DND-41 (cell line): ENCODE data around the gene DYRK1A.

Experiments
- ATAC-seq: fragments of 200-7000 bp; cut with Tn5 transposase; 3 replicates; pipeline ENCODE4 v1.9.1; 2021; ENCODE audit warnings: low read depth; ENCODE audit not compliant: insufficient read depth
- DNase-seq: peaks from one replicate; pipeline ENCODE4 v3.0.0-alpha.2; 2020
- H2AFZ ChIP-seq: 2 replicates; pipeline ENCODE4 v1.6.0; 2012; ENCODE audit warnings: low read depth, low read length
- H3K27ac ChIP-seq: 2 replicates; pipeline ENCODE4 v1.5.1; 2012; ENCODE audit warnings: low read length, inconsistent platforms
- H3K27me3 ChIP-seq: fragments of 200-600 bp; sonication (generic); 2 replicates; pipeline ENCODE4 v1.6.0; 2012; ENCODE audit warnings: low read length, mild to moderate bottlenecking, inconsistent platforms; ENCODE audit not compliant: insufficient read depth, poor library complexity
- H3K36me3 ChIP-seq: 2 replicates; pipeline ENCODE4 v1.5.1; 2012; ENCODE audit warnings: low read length, inconsistent platforms; ENCODE audit not compliant: insufficient read depth
- H3K4me1 ChIP-seq: 2 replicates; pipeline ENCODE4 v1.5.1; 2012; ENCODE audit warnings: mild to moderate bottlenecking, low read length; ENCODE audit not compliant: insufficient read depth
- H3K4me2 ChIP-seq: 2 replicates; pipeline ENCODE4 v1.6.0; 2012; ENCODE audit warnings: mild to moderate bottlenecking, moderate library complexity, low read length, inconsistent platforms; ENCODE audit not compliant: insufficient read depth
- H3K4me3 ChIP-seq, 2 experiments: fragments of 200-600 bp in 1 of 2; shearing (Covaris generic) in 1 of 2; 2 replicates each; pipeline ENCODE4 v1.5.1; 2012 to 2016; ENCODE audit warnings: inconsistent platforms in 2 of 2, low read length in 2 of 2, mild to moderate bottlenecking in 2 of 2, low read depth in 1 of 2, moderate library complexity in 1 of 2
- H3K79me2 ChIP-seq: 2 replicates; pipeline ENCODE4 v1.6.0; 2012; ENCODE audit warnings: low read length, inconsistent platforms; ENCODE audit not compliant: insufficient read depth
- H3K9ac ChIP-seq: 2 replicates; pipeline ENCODE4 v1.6.0; 2012; ENCODE audit warnings: low read depth, mild to moderate bottlenecking, inconsistent platforms, low read length, moderate library complexity
- H3K9me3 ChIP-seq: 2 replicates; pipeline ENCODE4 v1.5.1; 2012; ENCODE audit warnings: low read length, moderate library complexity, mild to moderate bottlenecking, inconsistent platforms; ENCODE audit not compliant: insufficient read depth, severe bottlenecking
- H4K20me1 ChIP-seq: 2 replicates; pipeline ENCODE4 v1.6.0; 2012; ENCODE audit warnings: low read length; ENCODE audit not compliant: insufficient read depth
- EZH2 ChIP-seq: IDR thresholded peaks from 3 replicates; pipeline ENCODE4 v1.6.1; 2012; ENCODE audit warnings: borderline replicate concordance, low read depth, mild to moderate bottlenecking, moderate library complexity, low read length, inconsistent platforms; ENCODE audit not compliant: severe bottlenecking
- TF ChIP-seq, protein P1 (sequence below): IDR thresholded peaks from 2 replicates; pipeline ENCODE4 v1.5.1; 2012; ENCODE audit warnings: borderline replicate concordance, low read length, moderate library complexity, mild to moderate bottlenecking; ENCODE audit not compliant: poor library complexity, severe bottlenecking; ENCODE audit errors: extremely low read depth

DYRK1A gene

DNA sequence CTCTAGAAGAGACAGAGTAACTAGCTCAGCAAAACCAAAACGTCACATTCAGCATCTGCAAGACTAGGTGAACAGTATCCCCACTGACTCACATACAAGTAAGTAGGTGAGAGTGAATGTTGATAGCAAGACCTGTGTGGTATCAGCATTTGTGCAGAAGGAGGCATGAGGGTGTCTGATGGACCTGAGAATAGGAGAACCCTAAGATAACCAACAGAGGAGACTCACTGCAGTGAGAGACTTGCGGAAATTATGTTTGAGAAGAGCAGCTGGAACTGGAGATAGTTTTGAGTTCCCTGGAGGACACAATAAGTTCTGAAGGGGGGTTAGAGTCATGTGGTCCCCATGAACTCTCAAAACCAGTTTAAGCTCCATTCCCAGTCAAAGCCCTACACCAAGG, 59.1 kb downstream of the DYRK1A start:
- H3K9me3 ChIP-seq: no peaks in the 10 kb centered on the region
- H3K27ac ChIP-seq: no peak overlapping the region
- DNase-seq (no peak), ATAC-seq (no peak)
- H3K4me3 ChIP-seq: no peak overlapping the region
- H3K4me2 ChIP-seq: no peak overlapping the region
- peaks cover 66% of the 10 kb centered on the region for H4K20me1 ChIP-seq
- H3K9ac ChIP-seq: no peak overlapping the region
- H3K27me3 ChIP-seq: no peaks in the 10 kb centered on the region
- H2AFZ ChIP-seq: no peak overlapping the region
- peaks cover 98% of the 10 kb centered on the region for H3K79me2 ChIP-seq
- TF ChIP-seq EZH2: no peak
- TF ChIP-seq, protein P1, sequence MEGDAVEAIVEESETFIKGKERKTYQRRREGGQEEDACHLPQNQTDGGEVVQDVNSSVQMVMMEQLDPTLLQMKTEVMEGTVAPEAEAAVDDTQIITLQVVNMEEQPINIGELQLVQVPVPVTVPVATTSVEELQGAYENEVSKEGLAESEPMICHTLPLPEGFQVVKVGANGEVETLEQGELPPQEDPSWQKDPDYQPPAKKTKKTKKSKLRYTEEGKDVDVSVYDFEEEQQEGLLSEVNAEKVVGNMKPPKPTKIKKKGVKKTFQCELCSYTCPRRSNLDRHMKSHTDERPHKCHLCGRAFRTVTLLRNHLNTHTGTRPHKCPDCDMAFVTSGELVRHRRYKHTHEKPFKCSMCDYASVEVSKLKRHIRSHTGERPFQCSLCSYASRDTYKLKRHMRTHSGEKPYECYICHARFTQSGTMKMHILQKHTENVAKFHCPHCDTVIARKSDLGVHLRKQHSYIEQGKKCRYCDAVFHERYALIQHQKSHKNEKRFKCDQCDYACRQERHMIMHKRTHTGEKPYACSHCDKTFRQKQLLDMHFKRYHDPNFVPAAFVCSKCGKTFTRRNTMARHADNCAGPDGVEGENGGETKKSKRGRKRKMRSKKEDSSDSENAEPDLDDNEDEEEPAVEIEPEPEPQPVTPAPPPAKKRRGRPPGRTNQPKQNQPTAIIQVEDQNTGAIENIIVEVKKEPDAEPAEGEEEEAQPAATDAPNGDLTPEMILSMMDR: no peak
- peaks cover 24% of the 10 kb centered on the region for H3K4me1 ChIP-seq
- peaks cover 70% of the 10 kb centered on the region for H3K36me3 ChIP-seq

GRCh38 chr21:37427221-37427620, 60.6 kb downstream of the DYRK1A start:
- DNase-seq (no peak), ATAC-seq (no peak)
- Histone ChIP-seq H4K20me1 (peaks cover 66% of the 10 kb centered on the region), H3K4me2 (no peak overlapping the region), H3K36me3 (peaks cover 63% of the 10 kb centered on the region), H3K4me3 (no peak overlapping the region), H3K27me3 (no peaks in the 10 kb centered on the region), H3K9me3 (no peaks in the 10 kb centered on the region), H3K9ac (no peak overlapping the region), H2AFZ (no peak overlapping the region), H3K79me2 (peaks cover 98% of the 10 kb centered on the region), H3K4me1 (peaks cover 29% of the 10 kb centered on the region), H3K27ac (no peak overlapping the region)
- TF ChIP-seq EZH2: no peak
- TF ChIP-seq, protein P1: no peak

DNA sequence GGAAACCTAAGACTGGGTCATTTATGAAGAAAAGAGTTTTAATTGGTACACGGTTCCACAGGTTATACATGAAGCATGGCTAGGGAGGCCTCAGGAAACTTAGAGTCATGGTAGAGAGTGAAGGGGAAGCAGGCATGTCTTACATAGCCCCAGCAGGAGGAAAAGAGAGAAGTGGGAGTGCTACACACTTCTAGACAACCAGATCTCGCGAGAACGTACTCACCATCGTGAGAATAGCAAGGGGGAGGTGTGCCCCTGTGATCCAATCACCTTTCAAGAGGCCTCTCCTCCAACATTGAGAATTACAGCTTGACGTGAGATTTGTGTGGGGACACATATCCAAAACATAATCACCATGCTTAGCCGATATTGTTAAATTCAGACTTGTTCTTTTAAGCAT, 62.8 kb downstream of the DYRK1A start:
- no peak overlapping the region for H2AFZ ChIP-seq
- H3K4me3 ChIP-seq: no peak overlapping the region
- no peak overlapping the region for H3K27ac ChIP-seq
- no peak overlapping the region for H3K9ac ChIP-seq
- H3K27me3 ChIP-seq: no peaks in the 10 kb centered on the region
- H3K9me3 ChIP-seq: no peaks in the 10 kb centered on the region
- H3K4me1 ChIP-seq: peaks cover 29% of the 10 kb centered on the region
- DNase-seq (no peak), ATAC-seq (no peak)
- no peak overlapping the region for H3K4me2 ChIP-seq
- peaks cover 51% of the 10 kb centered on the region for H3K36me3 ChIP-seq
- no peak for TF ChIP-seq EZH2
- TF ChIP-seq, protein P1: no peak
- peaks cover 67% of the 10 kb centered on the region for H4K20me1 ChIP-seq
- H3K79me2 ChIP-seq: peaks cover 96% of the 10 kb centered on the region
